ENCODE results near the gene C1orf146.
A peak's percentile ranks its signal among the peaks of the same experiment; 100 is the strongest.
"Not testable (repeated sequence)": the region's sequence is repeated elsewhere in the genome, so short reads cannot be mapped to it uniquely, and the experiment has no call there.

The C1orf146 gene

DNA sequence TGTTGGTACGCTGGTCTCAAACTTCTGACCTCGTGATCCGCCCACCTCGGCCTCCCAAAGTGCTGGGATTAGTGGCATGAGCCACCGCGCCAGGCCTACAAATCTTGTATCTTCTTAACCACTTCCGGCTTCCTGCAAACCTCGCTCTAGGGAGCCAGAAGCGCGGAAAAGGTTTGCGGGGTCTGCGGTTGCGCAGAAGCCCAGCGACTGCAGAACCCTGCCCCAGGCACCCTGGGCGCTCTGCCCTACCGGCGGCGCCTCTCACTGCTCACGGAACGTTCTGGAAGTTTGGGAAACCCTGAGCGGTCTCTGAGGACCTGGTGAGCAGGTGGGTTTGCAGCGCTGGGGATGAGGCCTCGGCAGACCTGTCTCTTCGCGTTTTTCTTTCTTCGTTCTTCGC, at the start of gene C1orf146:
TSS of gene C1orf146 (plus strand) at position 195 of the 400 bp plus-strand sequence. CDS start 13,506 bp downstream, outside the sequence.
- intact Hi-C loops (cut with DNase I) = no loop called here

DNA sequence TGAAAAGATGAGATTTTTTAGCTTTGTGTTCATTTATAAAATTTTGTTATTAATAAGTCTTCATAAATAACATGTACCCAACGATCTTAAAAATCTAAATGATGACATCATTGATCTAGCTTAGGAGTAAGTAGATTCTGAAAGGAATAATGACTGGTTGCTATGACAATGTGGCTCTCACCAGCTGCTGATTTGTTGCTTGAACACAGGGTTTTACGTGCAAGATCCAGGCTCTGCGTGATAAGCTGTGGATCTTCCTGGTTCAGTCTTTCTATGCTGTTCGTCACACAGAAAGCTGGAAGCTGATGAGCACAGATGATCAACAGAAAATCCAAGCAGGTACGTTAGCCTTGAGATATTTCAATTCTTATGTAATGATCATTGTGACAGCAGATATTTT, 49.1 kb upstream of the C1orf146 start:
- intact Hi-C loops (cut with DNase I) = no loop called here

More for the DNA sequence above, at the start of gene C1orf146:
- no peak for DNase-seq

DNA sequence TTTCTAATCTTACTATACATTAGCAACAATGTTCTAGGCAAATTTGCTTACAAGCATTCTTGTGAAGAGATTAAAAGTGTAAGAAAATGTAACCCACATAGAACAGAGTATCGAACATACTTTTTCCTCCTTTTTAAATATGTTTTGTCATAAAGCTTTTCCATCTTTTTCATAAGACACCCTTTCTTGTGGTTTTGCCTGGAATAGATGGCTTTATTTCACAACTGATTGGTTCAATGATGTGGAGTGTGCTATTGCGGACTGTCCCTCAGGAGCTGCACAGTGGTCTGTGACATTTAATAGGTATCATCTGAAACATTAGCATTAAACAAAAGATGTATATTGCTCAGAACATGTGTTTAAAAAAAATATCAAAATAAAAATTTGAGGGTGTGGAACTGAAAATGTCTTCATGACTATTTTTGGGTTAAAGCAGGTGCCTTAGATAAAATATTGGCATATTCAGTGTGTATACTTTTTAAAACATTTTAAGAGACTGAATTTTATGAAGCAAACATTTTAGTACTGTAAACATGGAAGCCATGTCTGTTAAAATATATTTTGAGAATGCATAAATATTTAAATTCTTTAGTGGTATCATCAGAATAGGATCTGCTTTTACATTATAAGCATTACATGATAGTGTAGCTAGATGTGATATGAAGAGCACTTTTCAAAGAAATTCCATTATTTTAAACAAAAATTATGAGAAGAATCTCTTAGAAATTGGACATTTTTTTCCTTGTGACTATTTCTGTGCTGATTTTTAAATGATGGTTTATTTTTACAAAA, 48.3 kb upstream of the C1orf146 start:
- intact Hi-C loops (cut with DNase I) = no loop called here
- no peak for DNase-seq

More for the DNA sequence above, 49.1 kb upstream of the C1orf146 start:
- DNase-seq = peak in 40 of 42 donors; percentile 17 to 93 (median 62)

- intact Hi-C loops (cut with DNase I) = no loop called here
- DNase-seq = no peak
Observed at GRCh38 chr1:92184632-92185031, 33.1 kb upstream of the C1orf146 start.

- intact Hi-C loops (cut with DNase I) = no loop called here
- DNase-seq = no peak
Observed at GRCh38 chr1:92186081-92186480, 31.6 kb upstream of the C1orf146 start.

- intact Hi-C loops (cut with DNase I) = no loop called here
Observed at GRCh38 chr1:92188436-92189255, 29.1 kb upstream of the C1orf146 start.

DNA sequence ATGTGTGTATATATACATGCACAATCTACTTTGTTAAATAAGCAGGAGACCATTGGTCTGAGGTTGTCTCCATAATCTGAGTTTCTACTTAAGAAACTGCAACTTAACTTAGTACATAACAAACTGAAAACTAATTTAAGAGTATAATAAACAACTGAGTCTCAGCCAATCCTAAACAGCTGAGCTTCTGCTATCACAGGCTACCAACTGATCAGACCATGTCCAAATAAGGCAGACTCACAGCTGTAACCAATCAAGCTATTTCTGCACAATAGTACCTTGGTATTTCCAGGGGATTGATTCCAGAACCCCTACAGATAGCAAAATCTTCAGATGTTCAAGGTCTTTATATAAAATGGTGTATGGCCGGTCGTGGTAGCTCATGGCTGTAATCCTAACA, 26.0 kb upstream of the C1orf146 start:
- no peak for DNase-seq

More at GRCh38 chr1:92188436-92189255, 29.1 kb upstream of the C1orf146 start:
- DNase-seq = no peak

DNA sequence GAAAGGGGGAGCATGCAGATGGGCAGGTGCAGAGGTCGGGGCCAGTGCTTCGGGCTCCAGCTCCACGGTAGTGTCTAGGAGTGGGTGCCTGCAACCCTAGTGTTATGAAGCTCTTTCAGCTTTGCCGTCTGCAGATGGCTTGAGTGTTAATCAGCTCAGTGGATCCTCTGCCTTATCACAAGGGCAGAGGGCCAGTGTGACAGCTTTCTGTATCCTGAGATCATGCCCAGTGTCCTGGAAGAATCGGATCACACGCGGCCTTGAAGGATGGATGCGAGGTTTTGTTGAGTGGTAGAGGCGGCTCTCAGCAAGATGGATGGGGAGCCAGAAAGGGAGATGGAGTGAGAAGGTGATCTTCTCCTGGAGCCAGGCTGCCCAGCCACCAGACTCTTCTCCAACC, 25.5 kb upstream of the C1orf146 start:
- DNase-seq = no peak
- intact Hi-C loops (cut with DNase I) = no loop called here

More for the DNA sequence above, 26.0 kb upstream of the C1orf146 start:
- intact Hi-C loops (cut with DNase I) = no loop called here

DNA sequence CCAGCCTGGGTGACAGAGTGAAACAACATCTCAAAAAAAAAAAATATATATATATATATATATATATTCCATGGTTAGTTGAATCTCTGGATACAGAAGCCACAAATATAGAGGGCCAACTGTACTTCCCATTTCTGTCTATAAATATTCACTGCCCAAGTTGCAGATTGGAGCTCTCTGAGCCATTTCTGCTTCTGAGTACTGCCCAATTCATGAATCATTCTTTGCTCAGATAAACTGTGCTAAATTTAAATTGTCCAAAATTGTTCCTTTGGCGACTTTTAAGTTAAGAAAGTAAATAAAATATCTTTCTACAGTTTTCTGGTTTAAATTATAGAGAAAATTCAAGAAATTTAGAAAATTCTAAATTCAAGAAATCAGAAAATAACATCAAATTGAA, 23.2 kb upstream of the C1orf146 start:
- DNase-seq = no peak

DNA sequence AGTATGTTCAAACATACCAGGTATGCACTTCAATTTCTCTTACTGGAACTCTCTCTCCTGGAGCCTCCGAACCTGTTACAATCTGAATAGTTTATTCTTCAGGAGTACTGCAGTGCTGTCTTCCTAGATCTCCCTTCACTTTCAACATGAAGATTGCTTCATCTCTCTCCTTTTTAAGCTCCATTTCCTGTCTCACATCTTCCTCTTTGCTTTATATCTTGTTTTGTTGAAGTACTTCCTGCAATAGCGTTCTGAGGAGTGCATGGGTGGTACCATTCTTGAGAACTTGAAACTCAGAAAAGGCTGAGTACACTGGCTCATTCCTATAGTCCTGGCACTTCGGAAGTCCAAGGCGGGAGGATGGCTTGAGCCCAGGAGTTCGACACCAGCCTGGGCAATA, 15.7 kb upstream of the C1orf146 start:
- intact Hi-C loops (cut with DNase I) = no loop called here
- no peak for DNase-seq

More for the DNA sequence above, 23.2 kb upstream of the C1orf146 start:
- intact Hi-C loops (cut with DNase I) = no loop called here

DNA sequence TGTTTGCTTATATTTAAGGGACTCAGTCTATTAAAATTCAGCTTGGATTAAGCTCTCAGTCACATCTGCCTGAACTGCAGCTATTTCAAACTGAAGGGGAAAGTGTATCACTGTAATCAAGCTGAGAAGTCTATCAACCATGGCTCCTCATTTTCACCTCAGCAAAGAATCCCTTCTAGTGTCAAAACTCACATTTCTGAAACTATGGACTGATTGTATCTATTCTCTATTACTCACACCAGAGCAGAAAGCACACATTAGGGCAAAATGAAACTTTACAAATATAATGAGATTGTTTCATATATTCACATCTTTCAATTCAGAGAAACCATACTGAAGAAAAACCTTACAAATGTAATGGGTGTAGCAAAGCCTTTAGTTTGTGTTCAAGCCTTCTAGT, 14.6 kb upstream of the C1orf146 start:
- intact Hi-C loops (cut with DNase I) = no loop called here
- DNase-seq = no peak

GRCh38 chr1:92210701-92211100, 7.0 kb upstream of the C1orf146 start:
- intact Hi-C loops (cut with DNase I) = no loop called here
- no peak for DNase-seq

GRCh38 chr1:92211166-92211565, 6.5 kb upstream of the C1orf146 start:
- DNase-seq = no peak
- intact Hi-C loops (cut with DNase I) = no loop called here

DNA sequence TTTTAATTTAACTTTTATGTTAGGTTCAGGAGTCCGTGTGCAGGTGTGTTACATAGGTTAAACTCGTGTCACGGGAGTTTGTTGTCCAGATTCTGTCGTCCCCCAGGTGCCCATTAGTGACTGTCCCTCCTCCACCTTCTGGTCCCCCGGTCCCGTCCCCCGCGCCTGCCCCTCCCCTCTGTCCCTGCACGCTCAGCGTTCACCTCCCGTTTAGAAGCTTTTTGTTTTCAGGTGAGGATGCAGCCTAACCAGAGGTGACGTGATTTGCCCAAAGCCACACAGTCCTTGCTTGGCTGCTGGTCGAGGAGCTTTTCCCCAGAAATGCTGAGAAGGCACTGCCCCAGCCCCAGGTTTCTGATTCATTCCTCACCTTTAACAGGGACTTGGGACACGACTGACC, 844 bp downstream of the C1orf146 start:
- no peak for DNase-seq
- intact Hi-C loops (cut with DNase I) = no loop called here

- intact Hi-C loops (cut with DNase I) = no loop called here
- no peak for DNase-seq
Observed at GRCh38 chr1:92219028-92219427, 1.3 kb downstream of the C1orf146 start.

DNA sequence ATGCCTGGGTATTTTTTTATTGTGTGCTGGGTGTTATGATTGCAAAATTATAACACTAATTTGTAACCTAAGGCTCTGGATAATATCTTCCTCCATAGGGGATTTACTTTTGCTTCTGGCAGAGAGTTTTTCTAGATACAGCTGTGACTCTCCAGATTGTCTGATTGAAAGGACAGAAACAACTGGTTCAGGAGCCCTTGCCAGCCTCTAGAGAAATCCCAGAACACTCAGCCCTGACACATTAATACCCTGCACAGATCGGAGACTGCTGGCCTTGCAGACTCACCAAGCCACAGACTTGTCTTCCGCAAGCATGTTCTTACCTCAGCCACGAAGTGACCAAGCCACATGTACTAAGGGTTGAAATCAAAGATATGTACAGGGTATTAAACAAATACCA, 10.7 kb downstream of the C1orf146 start:
- DNase-seq = no peak

GRCh38 chr1:92230736-92231135, 13.0 kb downstream of the C1orf146 start:
- DNase-seq = no peak

More for the DNA sequence above, 10.7 kb downstream of the C1orf146 start:
- intact Hi-C loops (cut with DNase I) = no loop called here

DNA sequence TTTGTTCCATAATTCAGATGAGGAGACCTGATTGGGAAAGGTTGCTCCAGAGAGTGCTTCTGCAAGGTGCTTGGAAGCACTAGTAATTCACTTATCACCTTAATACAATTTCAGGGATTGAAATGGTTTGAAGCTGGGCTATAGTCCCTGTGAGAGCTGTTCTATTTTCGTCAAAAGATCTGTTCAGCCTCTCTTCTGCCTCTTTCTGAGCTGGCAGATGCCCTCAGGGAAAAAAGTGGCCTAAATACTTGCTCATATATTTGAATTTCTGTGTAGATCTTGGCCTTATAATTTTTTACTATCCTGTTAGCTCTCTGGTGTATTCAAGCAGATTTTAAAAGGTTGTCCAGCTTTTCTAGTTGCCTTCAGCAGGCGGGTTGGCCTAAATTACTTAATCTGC, 22.3 kb downstream of the C1orf146 start:
- DNase-seq = no peak

More at GRCh38 chr1:92230736-92231135, 13.0 kb downstream of the C1orf146 start:
- intact Hi-C loops (cut with DNase I) = no loop called here

GRCh38 chr1:92244376-92244775, 26.7 kb downstream of the C1orf146 start:
- intact Hi-C loops (cut with DNase I) = no loop called here
- DNase-seq = no peak

More for the DNA sequence above, 22.3 kb downstream of the C1orf146 start:
- intact Hi-C loops (cut with DNase I) = no loop called here

- intact Hi-C loops (cut with DNase I); DNase-seq: not testable (repeated sequence)
Observed at GRCh38 chr1:92254714-92255113, 37.0 kb downstream of the C1orf146 start.

Data from head of caudate nucleus (tissue), 42 donors.